T-helper 2 cell treated with Interferon-gamma antibody and Interleukin-4, amounts not matched to agents 5 μg/mL and 100 μg/mL, for 36 hours (primary cell): Measurements from ENCODE around the gene IFNLR1.
A peak's percentile ranks its signal among the peaks of the same experiment; 100 is the strongest.

Experiments used
- DNase-seq: peaks from one replicate; pipeline ENCODE4 v3.0.0; 2021; ENCODE audit warnings: low spot score
- H3K27ac Mint-ChIP-seq: one replicate; pipeline ENCODE4 v1.8.0; 2021; ENCODE audit warnings: mild to moderate bottlenecking, mixed read lengths
- H3K27me3 Mint-ChIP-seq: one replicate; pipeline ENCODE4 v1.8.0; 2021; ENCODE audit warnings: low read depth, mixed read lengths
- H3K36me3 Mint-ChIP-seq: one replicate; pipeline ENCODE4 v1.8.0; 2021; ENCODE audit warnings: low read depth, mixed read lengths
- H3K4me1 Mint-ChIP-seq: one replicate; pipeline ENCODE4 v1.8.0; 2021; ENCODE audit warnings: low read depth, mixed read lengths
- H3K4me3 Mint-ChIP-seq: one replicate; pipeline ENCODE4 v1.8.0; 2022; ENCODE audit warnings: mild to moderate bottlenecking, moderate library complexity, mixed read lengths
- H3K9me3 Mint-ChIP-seq: one replicate; pipeline ENCODE4 v1.8.0; 2021; ENCODE audit warnings: mixed read lengths

Gene IFNLR1

DNA sequence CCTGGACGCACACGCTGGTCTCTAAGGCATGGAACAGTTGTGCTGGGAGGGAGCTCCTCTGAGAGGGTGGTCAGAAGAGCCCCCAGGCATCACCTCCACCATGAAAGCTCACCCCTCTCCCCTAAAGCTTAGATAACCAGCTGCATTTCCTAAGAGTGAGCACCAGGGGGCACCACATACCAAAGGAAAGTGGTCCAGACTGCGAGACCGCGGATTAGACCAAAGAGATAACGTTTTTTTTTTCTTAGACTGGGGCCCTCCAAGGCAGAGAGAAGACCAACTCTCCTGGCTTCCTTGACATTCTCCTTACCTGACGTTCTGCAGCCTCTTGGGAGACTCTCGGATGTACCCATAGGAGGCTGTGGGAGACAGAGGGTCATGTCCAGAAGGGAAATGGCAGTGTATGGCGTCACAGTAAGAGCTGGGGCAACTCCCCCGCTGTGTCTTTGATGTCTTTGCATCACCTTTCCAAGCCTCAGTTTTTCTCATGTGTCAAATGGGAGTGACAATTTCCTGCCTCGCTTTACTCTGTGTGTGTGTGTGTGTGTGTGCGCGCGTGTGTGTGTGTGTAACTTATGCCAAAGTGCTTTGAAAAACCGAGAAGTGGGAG, 12.3 kb upstream of the IFNLR1 start:
- Mint-ChIP-seq H3K9me3 (no peaks in the 10 kb centered on the region), H3K27ac (no peak overlapping the region), H3K36me3 (no peaks in the 10 kb centered on the region), H3K4me1 (peaks cover 12% of the 10 kb centered on the region), H3K4me3 (peak overlapping the region; percentile 58), H3K27me3 (peaks cover 6% of the 10 kb centered on the region)
- DNase-seq, result peak; percentile 57

DNA sequence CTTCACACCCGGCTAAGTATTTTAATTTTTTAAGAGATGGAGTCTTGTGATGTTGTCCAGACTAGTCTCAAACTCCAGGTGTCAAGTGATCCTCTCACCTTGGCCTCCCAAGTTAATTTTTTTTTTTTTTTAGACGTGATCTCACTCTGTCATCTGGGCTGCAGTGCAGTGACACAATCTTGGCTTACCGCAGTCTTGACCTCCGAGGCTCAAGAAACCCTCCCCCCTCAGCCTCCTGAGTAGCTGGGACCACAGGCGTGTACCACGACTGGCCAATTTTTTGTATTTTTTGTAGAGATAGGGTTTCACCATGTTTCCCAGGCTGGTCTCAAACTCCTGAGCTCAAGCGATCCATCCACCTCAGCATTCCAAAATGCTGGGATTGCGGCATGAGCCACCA, 11.7 kb upstream of the IFNLR1 start:
- Mint-ChIP-seq H3K36me3 (no peaks in the 10 kb centered on the region), H3K9me3 (no peaks in the 10 kb centered on the region), H3K27ac (no peak overlapping the region), H3K4me1 (peaks cover 12% of the 10 kb centered on the region), H3K27me3 (peaks cover 6% of the 10 kb centered on the region), H3K4me3 (no peak overlapping the region)
- no peak for DNase-seq

DNA sequence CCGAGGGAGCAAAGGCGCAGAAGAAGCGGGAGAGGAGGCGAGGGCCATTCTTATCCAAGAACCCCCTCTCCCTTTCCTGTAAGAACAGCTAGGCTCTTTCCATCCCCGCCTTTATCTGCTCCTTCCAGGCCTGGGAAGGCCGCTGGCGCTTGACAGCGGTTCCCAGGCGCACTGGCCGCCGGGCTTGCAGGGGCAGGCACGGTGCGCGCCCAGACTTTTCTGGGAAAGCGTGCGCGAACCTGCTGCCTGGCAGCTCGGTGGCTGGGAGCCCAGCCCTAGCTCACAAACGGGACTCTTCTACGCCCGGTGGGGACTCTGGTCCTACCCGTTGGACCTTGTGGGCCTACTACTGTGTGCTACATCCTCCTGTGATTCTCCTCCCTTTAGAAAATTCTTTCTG, 8.8 kb upstream of the IFNLR1 start:
- Mint-ChIP-seq H3K9me3 (peaks cover 7% of the 10 kb centered on the region), H3K4me1 (peaks cover 35% of the 10 kb centered on the region), H3K27ac (no peak overlapping the region), H3K36me3 (peaks cover 2% of the 10 kb centered on the region), H3K27me3 (peaks cover 4% of the 10 kb centered on the region), H3K4me3 (no peak overlapping the region)
- DNase-seq, result no peak

DNA sequence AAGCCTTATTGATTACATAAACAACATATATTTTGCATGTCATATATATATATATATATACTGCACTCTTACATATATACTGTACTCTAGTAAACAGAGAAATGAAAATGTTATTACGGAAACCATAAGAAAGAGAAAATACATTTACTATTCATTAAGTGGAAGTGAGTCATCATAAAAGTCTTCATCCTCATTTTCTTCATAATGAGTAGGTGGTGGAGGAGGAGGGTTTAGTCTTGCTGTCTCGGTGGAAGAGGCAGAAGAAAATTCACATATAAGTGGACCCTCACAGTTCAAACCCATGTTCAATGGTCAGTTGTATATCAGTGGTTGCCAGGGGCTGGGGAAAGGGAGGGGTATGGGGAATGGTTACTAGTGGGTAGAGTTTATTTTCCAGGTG, 8.0 kb upstream of the IFNLR1 start:
- Mint-ChIP-seq H3K9me3 (peaks cover 7% of the 10 kb centered on the region), H3K36me3 (peaks cover 2% of the 10 kb centered on the region), H3K27ac (no peak overlapping the region)

DNA sequence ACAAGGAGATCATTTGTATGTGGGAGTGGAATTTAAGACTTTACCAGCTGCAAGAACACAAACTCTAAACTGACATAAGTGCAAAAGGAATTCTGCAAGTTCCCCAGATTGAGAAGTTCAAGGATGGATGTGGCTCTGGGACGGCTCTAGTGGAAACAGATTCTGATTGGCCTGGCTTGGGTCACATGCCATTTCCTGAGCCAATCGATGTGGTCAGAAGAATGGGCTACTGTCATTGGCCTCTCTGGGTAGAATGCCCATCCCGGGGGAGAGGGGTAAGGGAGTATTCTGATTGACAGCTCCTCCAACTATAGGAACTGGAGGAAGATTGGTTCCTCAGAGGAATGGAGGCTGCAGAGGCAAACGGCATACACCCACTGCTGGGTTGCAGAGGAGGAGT, 6.0 kb upstream of the IFNLR1 start:
- H3K27ac Mint-ChIP-seq, result no peak overlapping the region
- peaks cover 2% of the 10 kb centered on the region for H3K36me3 Mint-ChIP-seq
- peaks cover 7% of the 10 kb centered on the region for H3K9me3 Mint-ChIP-seq
- no peak for DNase-seq
- no peak overlapping the region for H3K4me3 Mint-ChIP-seq
- H3K27me3 Mint-ChIP-seq, result peaks cover 6% of the 10 kb centered on the region
- peaks cover 48% of the 10 kb centered on the region for H3K4me1 Mint-ChIP-seq

More for the DNA sequence above, 8.0 kb upstream of the IFNLR1 start:
- no peak for DNase-seq
- Mint-ChIP-seq H3K4me1 (peaks cover 39% of the 10 kb centered on the region), H3K27me3 (peaks cover 4% of the 10 kb centered on the region), H3K4me3 (no peak overlapping the region)

DNA sequence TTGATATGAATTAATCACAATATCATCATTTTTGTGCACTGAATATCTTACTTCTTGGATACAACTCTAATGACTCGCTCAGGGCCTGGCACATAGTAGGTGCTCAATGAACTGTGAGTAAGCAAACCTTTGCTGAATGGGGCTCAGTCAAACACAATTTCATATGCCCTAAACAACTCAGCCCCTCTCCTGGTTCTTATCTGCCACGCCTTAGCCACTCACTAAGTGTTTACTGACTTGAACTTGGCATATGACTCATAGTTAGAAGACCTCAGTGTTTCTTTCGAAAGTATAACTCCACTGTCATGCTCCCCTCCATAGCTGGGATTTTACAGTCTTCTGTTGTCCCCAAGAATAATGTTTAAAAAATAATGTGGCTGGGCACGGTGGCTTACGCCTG, 4.8 kb upstream of the IFNLR1 start:
- peak overlapping the region; percentile 85 for H3K27ac Mint-ChIP-seq
- peak; percentile 68 for DNase-seq
- H3K36me3 Mint-ChIP-seq, result peaks cover 2% of the 10 kb centered on the region
- peaks cover 7% of the 10 kb centered on the region for H3K9me3 Mint-ChIP-seq
- H3K27me3 Mint-ChIP-seq, result peaks cover 2% of the 10 kb centered on the region
- peaks cover 51% of the 10 kb centered on the region for H3K4me1 Mint-ChIP-seq
- H3K4me3 Mint-ChIP-seq, result peak overlapping the region; percentile 9

DNA sequence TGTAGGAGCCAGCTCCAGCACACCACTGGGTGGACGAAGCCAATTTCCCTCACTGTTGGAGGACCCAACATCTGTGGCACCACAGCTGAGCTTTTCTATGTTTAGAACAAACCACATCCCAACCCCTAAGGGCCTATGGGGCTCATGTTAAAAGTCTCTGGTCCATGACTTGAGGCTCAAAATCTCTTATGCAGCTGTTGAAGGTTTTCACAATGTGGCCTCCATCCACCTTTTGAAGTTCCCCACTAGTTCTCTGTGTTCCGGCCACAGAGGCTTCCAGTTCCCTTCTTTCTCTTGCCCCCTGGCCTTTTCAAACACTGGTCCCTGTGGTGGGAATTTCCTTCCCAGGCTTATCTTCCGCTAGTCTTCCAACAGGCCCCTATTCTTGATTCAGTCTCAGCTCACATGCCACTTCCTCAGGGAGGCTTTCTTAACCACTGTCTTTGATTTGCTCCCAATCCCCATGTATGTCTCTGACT, 3.9 kb upstream of the IFNLR1 start:
- H3K27ac Mint-ChIP-seq, result peak overlapping the region; percentile 85
- H3K4me1 Mint-ChIP-seq, result peaks cover 54% of the 10 kb centered on the region
- peaks cover 2% of the 10 kb centered on the region for H3K27me3 Mint-ChIP-seq
- peaks cover 2% of the 10 kb centered on the region for H3K36me3 Mint-ChIP-seq
- H3K4me3 Mint-ChIP-seq, result peak overlapping the region; percentile 0
- DNase-seq, result no peak
- H3K9me3 Mint-ChIP-seq, result peaks cover 7% of the 10 kb centered on the region

DNA sequence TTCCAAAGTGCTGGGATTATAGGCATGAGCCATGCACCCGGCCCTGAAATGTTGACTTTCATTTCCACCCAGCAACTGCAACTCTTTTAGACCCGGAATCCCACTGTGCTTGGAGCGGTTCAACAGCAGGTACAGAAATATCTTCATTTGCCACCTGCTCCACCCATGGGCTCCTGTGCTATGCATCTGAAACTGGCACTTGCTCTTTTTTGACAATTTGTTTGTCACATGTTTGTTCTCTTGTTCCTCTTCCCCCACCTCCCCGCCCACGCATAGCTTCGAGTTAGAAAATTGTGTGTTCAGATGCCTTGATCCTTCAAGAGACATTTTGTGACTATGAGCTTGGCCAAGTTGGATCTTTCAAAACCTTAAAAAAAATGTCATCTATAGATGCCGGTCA, 2.4 kb upstream of the IFNLR1 start:
- DNase-seq, result no peak
- Mint-ChIP-seq H3K27ac (peak overlapping the region; percentile 55), H3K36me3 (peaks cover 2% of the 10 kb centered on the region), H3K4me1 (peaks cover 47% of the 10 kb centered on the region), H3K4me3 (peak overlapping the region; percentile 44), H3K9me3 (peaks cover 7% of the 10 kb centered on the region), H3K27me3 (peaks cover 2% of the 10 kb centered on the region)

DNA sequence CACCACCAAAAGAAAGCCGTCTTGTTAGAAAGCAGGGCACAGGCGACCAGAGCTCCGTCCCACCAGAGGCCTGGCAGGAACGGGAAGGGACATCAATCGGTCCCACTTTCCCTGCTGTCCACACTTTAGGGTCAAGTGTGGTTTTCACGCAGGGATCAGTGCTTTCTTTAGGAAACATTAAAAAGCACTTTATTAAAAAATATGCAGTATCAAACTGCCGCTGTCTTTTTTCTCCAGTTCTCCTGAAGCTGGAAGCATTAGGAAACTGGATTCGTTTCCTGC, 437 bp downstream of the IFNLR1 start:
- DNase-seq, result no peak
- Mint-ChIP-seq H3K4me3 (peak overlapping the region; percentile 85), H3K27ac (peak overlapping the region; percentile 36), H3K9me3 (peaks cover 5% of the 10 kb centered on the region), H3K4me1 (peaks cover 34% of the 10 kb centered on the region), H3K36me3 (peaks cover 2% of the 10 kb centered on the region), H3K27me3 (peaks cover 2% of the 10 kb centered on the region)

DNA sequence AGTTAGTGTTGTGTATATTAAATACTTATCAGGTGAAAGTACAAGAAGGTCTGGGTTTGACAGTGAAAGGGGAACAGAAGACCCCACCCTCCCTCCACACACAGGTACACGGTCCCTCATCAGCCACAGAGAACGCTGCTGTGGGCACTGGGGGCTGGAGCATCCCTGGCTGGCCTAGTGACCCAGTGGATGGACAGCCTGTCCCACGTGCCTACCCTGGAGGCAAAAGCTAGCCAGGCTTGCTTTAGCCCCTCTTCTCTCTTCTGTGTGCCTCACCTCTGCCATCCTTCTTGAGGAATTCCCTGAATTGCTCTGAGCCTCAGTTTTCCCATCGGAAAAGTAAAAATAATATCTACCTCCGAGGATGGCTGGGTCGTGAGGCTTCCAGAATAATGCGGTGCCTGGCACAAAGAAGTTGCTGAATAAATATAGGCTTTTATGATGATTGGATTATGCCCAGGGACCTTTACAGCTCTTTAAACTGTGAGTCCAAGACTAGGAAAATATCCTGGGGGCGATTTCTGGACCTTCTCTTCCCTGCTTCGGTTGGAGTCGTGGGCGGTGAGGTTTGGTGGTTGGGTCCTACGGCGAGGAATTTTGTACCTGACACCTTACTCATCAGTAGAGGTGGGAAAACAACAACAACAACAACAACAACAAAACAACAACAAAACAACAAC, 918 bp downstream of the IFNLR1 start:
- Mint-ChIP-seq H3K27ac (peak overlapping the region; percentile 36), H3K4me3 (peak overlapping the region; percentile 85), H3K36me3 (peaks cover under 1% of the 10 kb centered on the region), H3K27me3 (peaks cover 2% of the 10 kb centered on the region), H3K4me1 (peaks cover 30% of the 10 kb centered on the region), H3K9me3 (peaks cover under 1% of the 10 kb centered on the region)
- DNase-seq, result no peak

DNA sequence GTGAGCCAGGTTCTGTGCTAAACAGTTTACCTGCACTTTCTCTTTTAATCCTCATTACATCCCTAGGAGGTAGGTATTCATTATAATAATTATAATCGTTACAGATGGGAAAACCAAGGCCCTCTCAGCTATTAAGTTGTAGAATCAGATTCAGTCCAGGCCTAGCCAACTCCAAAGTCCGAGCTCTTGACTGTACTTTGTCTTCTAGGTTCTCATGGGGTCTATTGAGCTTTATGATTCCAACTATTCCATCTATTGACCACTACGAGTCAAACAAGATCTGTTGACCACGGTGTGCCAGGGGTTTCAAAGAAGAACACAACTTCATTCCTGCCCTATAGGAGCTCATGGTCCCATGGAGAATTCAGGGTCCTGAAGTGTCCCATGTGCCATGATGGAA, 2.0 kb downstream of the IFNLR1 start:
- Mint-ChIP-seq H3K9me3 (no peaks in the 10 kb centered on the region), H3K4me1 (peaks cover 23% of the 10 kb centered on the region), H3K27me3 (peaks cover 2% of the 10 kb centered on the region), H3K36me3 (no peaks in the 10 kb centered on the region), H3K27ac (no peak overlapping the region), H3K4me3 (no peak overlapping the region)
- no peak for DNase-seq

DNA sequence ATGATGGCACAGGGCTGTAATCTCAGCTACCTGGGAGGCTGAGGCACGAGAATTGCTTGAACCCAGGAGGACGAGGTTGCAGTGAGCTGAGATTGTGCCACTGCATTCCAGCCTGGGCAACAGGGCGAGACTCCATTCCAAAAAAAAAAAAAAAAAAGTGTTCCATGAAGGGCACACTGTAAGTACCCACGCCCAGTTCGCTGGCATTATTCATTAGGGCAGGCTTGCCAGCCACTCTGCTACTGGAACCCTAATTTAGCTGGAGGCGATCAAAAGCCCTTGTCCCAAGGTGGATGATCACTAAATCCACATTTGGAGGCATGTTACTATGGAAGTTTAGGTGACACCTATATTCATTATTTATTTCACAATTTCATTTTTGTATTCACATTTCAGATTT, 5.0 kb downstream of the IFNLR1 start:
- Mint-ChIP-seq H3K36me3 (no peaks in the 10 kb centered on the region), H3K4me1 (peaks cover 7% of the 10 kb centered on the region), H3K4me3 (no peak overlapping the region), H3K27me3 (no peaks in the 10 kb centered on the region), H3K27ac (no peak overlapping the region), H3K9me3 (no peaks in the 10 kb centered on the region)
- DNase-seq, result no peak

DNA sequence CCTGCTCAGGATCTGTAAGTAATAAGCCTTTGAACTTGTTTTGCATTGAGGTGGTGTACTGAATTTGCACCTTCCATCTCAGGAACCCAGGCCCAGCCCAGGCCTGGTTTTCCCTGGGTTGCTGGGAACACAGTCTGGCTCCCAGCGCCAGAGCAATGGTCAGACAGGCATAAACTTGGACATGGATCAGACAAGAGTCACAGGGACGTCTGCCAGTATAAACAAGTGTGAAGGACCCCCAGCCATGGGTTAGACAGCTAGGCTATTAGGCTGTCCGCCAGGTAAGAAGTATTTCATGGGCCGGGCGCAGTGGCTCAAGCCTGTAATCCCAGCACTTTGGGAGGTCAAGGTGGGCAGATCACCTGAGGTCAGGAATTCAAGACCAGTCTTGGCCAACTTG, 5.5 kb downstream of the IFNLR1 start:
- Mint-ChIP-seq H3K27ac (no peak overlapping the region), H3K9me3 (no peaks in the 10 kb centered on the region), H3K4me1 (peaks cover 7% of the 10 kb centered on the region), H3K36me3 (no peaks in the 10 kb centered on the region), H3K4me3 (no peak overlapping the region), H3K27me3 (no peaks in the 10 kb centered on the region)
- DNase-seq, result no peak

DNA sequence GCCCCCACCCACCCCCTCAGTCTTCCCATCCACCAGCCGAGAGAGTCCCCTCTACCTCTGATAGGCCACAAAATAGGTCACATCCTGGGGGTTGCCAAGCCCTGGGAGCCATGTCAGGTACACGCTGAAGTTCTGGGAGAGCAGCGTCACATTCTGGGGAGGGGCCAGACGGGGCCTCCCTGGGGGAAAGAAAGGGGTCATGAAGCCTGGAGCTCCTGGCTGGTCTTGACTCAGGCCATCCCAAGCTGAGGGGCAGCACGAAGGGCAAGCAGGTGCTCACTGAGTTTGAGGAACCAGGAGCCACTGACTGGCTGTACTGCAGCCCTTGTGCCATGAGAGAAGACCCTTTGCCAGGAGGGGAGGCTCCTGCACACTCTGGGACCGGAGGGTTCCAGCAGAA, 6.4 kb downstream of the IFNLR1 start:
- peaks cover 4% of the 10 kb centered on the region for H3K4me1 Mint-ChIP-seq
- no peaks in the 10 kb centered on the region for H3K36me3 Mint-ChIP-seq
- no peak overlapping the region for H3K27ac Mint-ChIP-seq
- H3K4me3 Mint-ChIP-seq, result no peak overlapping the region
- no peaks in the 10 kb centered on the region for H3K9me3 Mint-ChIP-seq
- no peaks in the 10 kb centered on the region for H3K27me3 Mint-ChIP-seq
- no peak for DNase-seq
